ENCODE results near the gene SH2D3C. TPM values are rescaled to one million over a fixed set of nuclear protein-coding genes. Genes with fewer than 3 reads are reported as not detected.

The SH2D3C gene
- total and polyA plus RNA-seq, 10 of the 15 experiments (the other 5 are each of a cell fraction or from before 2014, with no cell fraction given), result 1.2 to 23.5 (median 16.2) TPM

- TF ChIP-seq POU2F2 (IDR thresholded peaks at IDR 0.05; ENCODE audit: borderline replicate concordance, low read depth, low read length) (no peak), MAX (IDR thresholded peaks at IDR 0.05; ENCODE audit: low read depth, low read length) (peak; percentile 60), NFIC (IDR thresholded peaks at IDR 0.05; ENCODE audit: low read depth, low read length) (no peak), ATF2 (IDR thresholded peaks at IDR 0.05; ENCODE audit: low read length) (no peak), POLR2A (IDR thresholded peaks at IDR 0.05; ENCODE audit: low read depth, low read length) (peak; percentile 78), HDGF (IDR thresholded peaks at IDR 0.05) (peak; percentile 100), NBN (IDR thresholded peaks at IDR 0.05) (0 out of 2 replicates have a peak, but pooled peaks have one; percentile 60), BHLHE40 (IDR thresholded peaks at IDR 0.05; ENCODE audit: borderline replicate concordance in 1 of 2, low read depth in 2 of 2, low read length in 1 of 2) (peak in 1 of 2 experiments; percentile 57; a peak in 1 of 4 replicates), PBX3 (IDR thresholded peaks at IDR 0.05; ENCODE audit: insufficient replicate concordance, low read depth, low read length) (peak; percentile 94), KLF5 (IDR thresholded peaks at IDR 0.05; ENCODE audit: partially characterized antibody) (no peak), RELB (IDR thresholded peaks at IDR 0.05; ENCODE audit: low read depth) (peak; percentile 53; the same call in 1 of the 2 replicates), NR2F1 (conservative IDR thresholded peaks at IDR 0.05) (peak; percentile 65), ZNF217 (IDR thresholded peaks at IDR 0.05) (no peak), SPI1 (IDR thresholded peaks at IDR 0.05; ENCODE audit: borderline replicate concordance, insufficient read depth, low read depth, low read length) (no peak), EGR1 (IDR thresholded peaks at IDR 0.05; ENCODE audit: borderline replicate concordance in 1 of 2, low read depth in 2 of 2, low read length in 2 of 2) (peak in 1 of 2 experiments; percentile 70; a peak in 1 of 3 replicates), RB1 (IDR thresholded peaks at IDR 0.05; ENCODE audit: borderline replicate concordance) (peak; percentile 15; the same call in 1 of the 2 replicates), PKNOX1 (IDR thresholded peaks at IDR 0.05) (peak; percentile 97), CUX1 (IDR thresholded peaks at IDR 0.05; ENCODE audit: insufficient replicate concordance, low read depth, low read length) (no peak), TCF12 (IDR thresholded peaks at IDR 0.05; ENCODE audit: low read depth, low read length) (0 out of 2 replicates have a peak, but pooled peaks have one; percentile 24)
Observed at GRCh38 chr9:127770905-127771569, 7.4 kb downstream of the SH2D3C start (continued).

All from GM12878 (cell line).